HG02938 (cell line): Measurements from ENCODE around the gene GGT6.
"Not testable (repeated sequence)": the region's sequence is repeated elsewhere in the genome, so short reads cannot be mapped to it uniquely, and the experiment has no call there.

Experiments
- ATAC-seq: cut with Tn5 transposase; IDR thresholded peaks from one replicate; pipeline ENCODE4 v1.9.1; 2021; ENCODE audit warnings: mild to moderate bottlenecking, moderate library complexity; ENCODE audit not compliant: unreplicated experiment

The GGT6 gene

GRCh38 chr17:4592240-4593005 lies 32.0 kb upstream of the GGT6 start:
- no peak for ATAC-seq

- no peak for ATAC-seq
These were observed 31.2 kb upstream of the GGT6 start for GRCh38 chr17:4591529-4591928.

GRCh38 chr17:4590981-4591453 lies 30.6 kb upstream of the GGT6 start:
- ATAC-seq: no peak

- not testable (repeated sequence) for ATAC-seq
These were observed 29.7 kb upstream of the GGT6 start for GRCh38 chr17:4590042-4590441.

- ATAC-seq: no peak
These were observed 28.7 kb upstream of the GGT6 start for GRCh38 chr17:4588898-4589625.

GRCh38 chr17:4588391-4588790 lies 28.0 kb upstream of the GGT6 start:
- ATAC-seq: no peak

- ATAC-seq: no peak
These were observed 27.4 kb upstream of the GGT6 start for GRCh38 chr17:4587803-4588202.

GRCh38 chr17:4587195-4587594 lies 26.8 kb upstream of the GGT6 start:
- ATAC-seq: no peak

- no peak for ATAC-seq
These were observed 25.7 kb upstream of the GGT6 start for GRCh38 chr17:4586043-4586442.

- ATAC-seq: no peak
These were observed 25.2 kb upstream of the GGT6 start for GRCh38 chr17:4585638-4585994.

GRCh38 chr17:4584917-4585637 lies 24.7 kb upstream of the GGT6 start:
- ATAC-seq: no peak

- no peak for ATAC-seq
These were observed 23.9 kb upstream of the GGT6 start, which contains the start of gene SMTNL2 for GRCh38 chr17:4584101-4584916. Gene SMTNL2 (plus strand): TSS chr17:4584529. CDS start chr17:4584606, 77 bp downstream.

- ATAC-seq: no peak
These were observed 23.4 kb upstream of the GGT6 start for GRCh38 chr17:4583782-4584100.

GRCh38 chr17:4583206-4583605 lies 22.8 kb upstream of the GGT6 start:
- no peak for ATAC-seq

- ATAC-seq: no peak
These were observed 22.3 kb upstream of the GGT6 start for GRCh38 chr17:4582691-4583090.

- ATAC-seq: no peak
These were observed 21.7 kb upstream of the GGT6 start for GRCh38 chr17:4582101-4582501.

GRCh38 chr17:4580291-4580690 lies 19.9 kb upstream of the GGT6 start:
- no peak for ATAC-seq

- ATAC-seq: no peak
These were observed 19.3 kb upstream of the GGT6 start for GRCh38 chr17:4579678-4580077.

GRCh38 chr17:4578349-4578748 lies 18.0 kb upstream of the GGT6 start:
- ATAC-seq: not testable (repeated sequence)

- ATAC-seq: no peak
These were observed 17.1 kb upstream of the GGT6 start for GRCh38 chr17:4577386-4577993.
